Measurements from ENCODE around the gene DPP10.

DPP10 gene

DNA sequence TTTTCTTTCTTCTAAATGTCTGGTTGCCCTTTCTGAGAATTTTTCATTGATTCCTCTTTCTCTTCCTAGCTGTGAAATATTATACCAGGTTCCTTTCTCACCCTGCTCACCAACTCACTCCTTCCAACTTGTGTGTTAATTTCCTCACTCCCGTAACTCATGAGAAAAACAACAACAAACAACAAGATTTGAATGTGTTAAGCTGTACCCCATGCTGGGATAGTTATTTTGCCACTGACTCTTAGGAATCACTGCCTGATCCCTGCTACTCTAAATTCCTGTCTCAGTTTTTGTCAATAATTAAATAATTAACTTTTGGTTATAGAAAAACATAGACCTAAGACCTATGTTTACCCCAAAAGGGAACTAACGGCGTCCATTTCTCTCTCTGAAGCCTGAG lies 242.7 kb downstream of the DPP10 start:
- no peak for ATAC-seq
- H3K9me3 Mint-ChIP-seq, result no peaks in the 10 kb centered on the region
- no peak overlapping the region for H3K4me3 Mint-ChIP-seq
- no peak for DNase-seq
- no peaks in the 10 kb centered on the region for H3K36me3 Mint-ChIP-seq (ENCODE audit: low read depth)
- no peak overlapping the region for H3K27ac Mint-ChIP-seq
- H3K4me1 Mint-ChIP-seq, result peaks cover 2% of the 10 kb centered on the region
- H3K27me3 Mint-ChIP-seq, result no peaks in the 10 kb centered on the region

DNA sequence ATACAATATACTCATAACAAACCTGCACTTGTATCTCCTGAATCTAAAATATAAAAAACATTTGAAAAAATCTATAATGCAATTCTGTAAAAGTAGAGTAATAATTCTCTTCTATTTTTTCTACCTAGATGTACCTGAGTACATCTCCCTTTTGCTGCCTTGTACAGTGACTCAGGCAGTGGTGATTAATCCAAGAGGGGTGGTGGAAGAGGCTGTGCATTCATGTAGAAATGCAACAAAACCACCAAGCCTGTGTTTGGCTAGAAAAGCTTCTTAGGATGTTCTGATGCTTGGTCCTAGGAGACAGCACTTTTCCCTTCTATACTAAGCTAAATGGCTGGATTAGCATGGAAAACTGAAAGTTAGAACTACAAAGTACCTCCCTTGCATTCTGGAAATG lies 245.8 kb downstream of the DPP10 start:
- no peak for ATAC-seq
- Mint-ChIP-seq H3K27ac (no peak overlapping the region), H3K27me3 (no peaks in the 10 kb centered on the region)

GRCh38 chr2:114698520-114698919 lies 256.1 kb downstream of the DPP10 start:
- H3K4me1 Mint-ChIP-seq, result no peaks in the 10 kb centered on the region
- no peak for DNase-seq
- no peak for ATAC-seq
- H3K27ac Mint-ChIP-seq, result no peak overlapping the region
- H3K4me3 Mint-ChIP-seq, result no peak overlapping the region
- H3K36me3 Mint-ChIP-seq (ENCODE audit: low read depth), result no peaks in the 10 kb centered on the region
- no peaks in the 10 kb centered on the region for H3K27me3 Mint-ChIP-seq
- H3K9me3 Mint-ChIP-seq, result no peaks in the 10 kb centered on the region

More for the DNA sequence above, 245.8 kb downstream of the DPP10 start:
- H3K36me3 Mint-ChIP-seq (ENCODE audit: low read depth), result no peaks in the 10 kb centered on the region
- H3K9me3 Mint-ChIP-seq, result peaks cover 10% of the 10 kb centered on the region
- no peak overlapping the region for H3K4me3 Mint-ChIP-seq
- H3K4me1 Mint-ChIP-seq, result peaks cover 2% of the 10 kb centered on the region
- DNase-seq, result no peak

DNA sequence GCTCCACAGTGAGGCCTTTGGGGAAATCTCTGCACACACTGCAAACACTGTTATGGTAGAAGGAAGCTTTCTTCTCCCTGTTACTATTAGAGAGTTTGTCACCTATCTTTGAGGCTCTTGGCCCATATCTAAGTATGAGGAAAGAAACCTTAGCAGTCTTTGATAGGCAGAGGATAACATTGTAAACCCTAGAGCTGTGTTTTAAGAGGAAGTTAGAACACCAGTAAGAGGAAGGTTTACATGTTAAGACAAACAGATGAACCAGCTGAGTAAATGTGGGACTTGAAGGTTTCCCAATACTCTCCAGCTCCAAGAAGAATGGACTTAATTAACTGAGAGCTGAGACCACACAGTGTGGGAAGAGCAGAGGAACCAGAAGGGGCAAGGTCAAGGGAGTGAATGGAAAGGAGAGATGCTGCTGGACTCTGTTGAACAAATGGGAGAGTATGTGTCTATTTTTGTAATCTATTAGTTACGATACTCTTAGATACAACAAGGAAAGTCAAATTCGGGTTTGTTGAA lies 257.0 kb downstream of the DPP10 start:
- Mint-ChIP-seq H3K4me3 (no peak overlapping the region), H3K4me1 (no peaks in the 10 kb centered on the region), H3K27me3 (no peaks in the 10 kb centered on the region), H3K9me3 (no peaks in the 10 kb centered on the region), H3K36me3 (ENCODE audit: low read depth) (no peaks in the 10 kb centered on the region), H3K27ac (no peak overlapping the region)
- ATAC-seq (no peak), DNase-seq (no peak)

DNA sequence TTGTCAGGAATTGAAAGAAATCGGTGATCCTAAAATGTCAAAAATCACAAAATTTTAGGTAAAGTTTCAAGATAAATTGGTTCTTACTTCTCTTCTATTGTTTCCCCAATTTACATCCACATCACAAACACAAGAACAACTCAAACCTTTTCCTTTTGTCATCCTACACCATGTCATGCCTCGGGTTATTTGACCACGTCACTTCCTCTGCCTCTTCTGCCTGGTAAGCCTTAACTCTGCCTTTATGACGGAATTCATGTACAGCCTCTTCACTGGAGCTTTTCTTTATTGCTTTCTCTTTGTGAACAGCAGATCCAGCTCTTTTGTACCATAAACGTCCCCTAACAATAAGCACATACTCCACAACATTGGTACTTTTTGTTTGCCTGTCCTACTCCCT lies 258.0 kb downstream of the DPP10 start:
- Mint-ChIP-seq H3K4me3 (no peak overlapping the region), H3K4me1 (no peaks in the 10 kb centered on the region), H3K27ac (no peak overlapping the region), H3K9me3 (no peaks in the 10 kb centered on the region), H3K36me3 (ENCODE audit: low read depth) (no peaks in the 10 kb centered on the region), H3K27me3 (no peaks in the 10 kb centered on the region)
- DNase-seq (no peak), ATAC-seq (no peak)

GRCh38 chr2:114709936-114710850 lies 267.8 kb downstream of the DPP10 start:
- Mint-ChIP-seq H3K27me3 (peaks cover 2% of the 10 kb centered on the region), H3K4me3 (no peak overlapping the region), H3K36me3 (ENCODE audit: low read depth) (no peaks in the 10 kb centered on the region), H3K27ac (no peak overlapping the region), H3K4me1 (no peaks in the 10 kb centered on the region), H3K9me3 (no peaks in the 10 kb centered on the region)
- DNase-seq (no peak), ATAC-seq (no peak)

GRCh38 chr2:114714313-114714712 lies 271.9 kb downstream of the DPP10 start:
- H3K4me3 Mint-ChIP-seq, result no peak overlapping the region
- no peaks in the 10 kb centered on the region for H3K9me3 Mint-ChIP-seq

DNA sequence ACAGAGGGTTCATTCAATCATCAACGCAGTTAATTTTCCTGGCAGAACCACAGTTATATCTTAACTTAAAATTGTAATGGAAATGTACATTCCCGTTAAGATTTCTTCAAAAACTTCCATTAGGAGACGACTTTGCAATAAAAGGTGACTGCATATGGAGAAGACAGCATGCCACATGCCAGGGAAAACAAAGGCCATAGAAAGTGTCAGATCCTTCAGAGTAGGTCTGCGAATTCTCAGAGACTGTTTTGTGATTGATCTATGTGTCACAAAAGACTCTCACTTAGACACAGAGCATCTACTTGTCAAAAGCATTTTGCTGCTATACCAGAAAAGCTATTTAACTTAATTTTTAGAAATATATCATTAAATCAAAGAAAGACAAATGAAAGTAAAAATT lies 274.6 kb downstream of the DPP10 start:
- H3K9me3 Mint-ChIP-seq, result no peaks in the 10 kb centered on the region
- no peaks in the 10 kb centered on the region for H3K4me1 Mint-ChIP-seq
- H3K36me3 Mint-ChIP-seq (ENCODE audit: low read depth), result no peaks in the 10 kb centered on the region
- H3K4me3 Mint-ChIP-seq, result no peak overlapping the region
- H3K27ac Mint-ChIP-seq, result no peak overlapping the region
- no peak for ATAC-seq
- H3K27me3 Mint-ChIP-seq, result no peaks in the 10 kb centered on the region
- DNase-seq, result no peak

More at GRCh38 chr2:114714313-114714712, 271.9 kb downstream of the DPP10 start:
- no peaks in the 10 kb centered on the region for H3K36me3 Mint-ChIP-seq (ENCODE audit: low read depth)
- DNase-seq, result no peak
- ATAC-seq, result no peak
- peaks cover 2% of the 10 kb centered on the region for H3K27me3 Mint-ChIP-seq
- no peak overlapping the region for H3K27ac Mint-ChIP-seq
- H3K4me1 Mint-ChIP-seq, result no peaks in the 10 kb centered on the region

GRCh38 chr2:114724454-114724853 lies 282.0 kb downstream of the DPP10 start:
- no peak overlapping the region for H3K27ac Mint-ChIP-seq
- H3K27me3 Mint-ChIP-seq, result no peaks in the 10 kb centered on the region
- H3K4me3 Mint-ChIP-seq, result no peak overlapping the region
- ATAC-seq, result no peak
- no peaks in the 10 kb centered on the region for H3K4me1 Mint-ChIP-seq
- no peaks in the 10 kb centered on the region for H3K9me3 Mint-ChIP-seq
- DNase-seq, result no peak
- no peaks in the 10 kb centered on the region for H3K36me3 Mint-ChIP-seq (ENCODE audit: low read depth)

DNA sequence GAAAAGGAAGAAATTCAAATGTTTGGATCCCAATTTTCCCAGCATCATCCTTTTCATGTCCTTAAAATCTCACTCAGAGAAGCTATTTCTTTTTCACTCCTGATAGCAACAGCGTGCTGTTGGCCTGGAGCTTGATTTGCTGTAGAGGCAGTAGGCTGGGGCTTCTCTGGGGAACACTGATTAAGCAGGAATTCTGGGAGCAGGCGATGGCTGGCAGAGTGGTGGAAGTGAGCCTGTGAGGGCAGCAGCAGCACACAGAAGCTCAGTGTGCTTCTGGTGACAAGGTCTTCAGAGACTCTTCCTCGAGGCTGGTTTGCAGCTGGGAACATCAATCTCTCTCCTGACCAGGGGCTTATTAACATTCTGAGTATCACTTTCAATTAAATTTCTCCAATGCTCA lies 284.6 kb downstream of the DPP10 start:
- ATAC-seq (no peak), DNase-seq (no peak)
- peaks cover under 1% of the 10 kb centered on the region for H3K9me3 Mint-ChIP-seq
- H3K27me3 Mint-ChIP-seq, result no peaks in the 10 kb centered on the region
- no peak overlapping the region for H3K27ac Mint-ChIP-seq
- H3K36me3 Mint-ChIP-seq (ENCODE audit: low read depth), result no peaks in the 10 kb centered on the region
- H3K4me1 Mint-ChIP-seq, result no peaks in the 10 kb centered on the region
- H3K4me3 Mint-ChIP-seq, result no peak overlapping the region

- Mint-ChIP-seq H3K36me3 (ENCODE audit: low read depth) (no peaks in the 10 kb centered on the region), H3K4me3 (no peak overlapping the region), H3K27me3 (no peaks in the 10 kb centered on the region), H3K4me1 (no peaks in the 10 kb centered on the region), H3K27ac (no peak overlapping the region), H3K9me3 (peaks cover 4% of the 10 kb centered on the region)
- no peak for DNase-seq
- ATAC-seq, result no peak
Measured at GRCh38 chr2:114728372-114728771, 285.9 kb downstream of the DPP10 start.

- Mint-ChIP-seq H3K9me3 (peaks cover 4% of the 10 kb centered on the region), H3K27ac (no peak overlapping the region), H3K4me1 (no peaks in the 10 kb centered on the region), H3K36me3 (ENCODE audit: low read depth) (no peaks in the 10 kb centered on the region), H3K4me3 (no peak overlapping the region), H3K27me3 (no peaks in the 10 kb centered on the region)
- DNase-seq, result no peak
- no peak for ATAC-seq
Measured at GRCh38 chr2:114729026-114729425, 286.6 kb downstream of the DPP10 start.

DNA sequence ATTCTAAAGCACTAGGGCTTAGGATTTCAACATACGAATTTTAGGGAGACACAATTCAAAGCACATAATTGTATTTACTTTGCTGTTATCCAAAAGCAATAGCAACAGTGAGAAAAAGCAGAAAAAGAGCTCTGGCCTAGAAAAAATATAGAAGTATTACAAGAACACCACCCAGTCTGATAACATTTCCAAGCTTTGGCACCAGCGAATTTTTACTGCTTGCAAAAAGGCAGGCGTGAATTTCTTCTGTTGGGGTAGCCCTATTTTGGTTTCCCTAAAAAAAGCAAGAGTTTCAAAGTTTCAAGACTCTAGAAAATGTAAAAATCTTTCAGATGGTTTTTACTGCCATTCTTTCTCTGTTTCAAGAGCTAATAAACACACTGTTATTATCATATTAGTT lies 292.7 kb downstream of the DPP10 start:
- Mint-ChIP-seq H3K4me3 (no peak overlapping the region), H3K36me3 (ENCODE audit: low read depth) (no peaks in the 10 kb centered on the region), H3K9me3 (peaks cover 4% of the 10 kb centered on the region), H3K4me1 (no peaks in the 10 kb centered on the region), H3K27ac (no peak overlapping the region), H3K27me3 (no peaks in the 10 kb centered on the region)
- ATAC-seq (no peak), DNase-seq (no peak)

DNA sequence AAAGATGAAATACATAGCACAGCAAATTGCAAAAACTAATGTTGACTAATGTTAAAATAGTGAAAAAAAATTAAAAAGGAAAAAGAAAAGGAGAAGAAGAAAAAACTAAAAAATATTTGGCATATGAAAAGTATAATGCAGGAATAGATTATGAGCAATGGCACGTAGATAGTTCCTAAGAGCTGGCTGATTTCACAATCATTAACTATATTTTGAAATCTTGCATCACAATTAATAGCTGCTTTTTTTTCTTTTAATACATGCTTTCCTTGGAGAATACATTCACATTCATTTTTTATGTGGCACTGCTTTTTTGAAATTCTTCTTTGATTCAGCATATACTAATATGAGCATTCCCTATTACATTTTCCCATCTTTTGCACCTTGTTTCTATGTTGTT lies 299.8 kb downstream of the DPP10 start:
- no peak overlapping the region for H3K27ac Mint-ChIP-seq
- DNase-seq (no peak), ATAC-seq (no peak)
- H3K27me3 Mint-ChIP-seq, result no peaks in the 10 kb centered on the region
- H3K9me3 Mint-ChIP-seq, result no peaks in the 10 kb centered on the region
- H3K36me3 Mint-ChIP-seq (ENCODE audit: low read depth), result no peaks in the 10 kb centered on the region
- H3K4me1 Mint-ChIP-seq, result no peaks in the 10 kb centered on the region
- no peak overlapping the region for H3K4me3 Mint-ChIP-seq

DNA sequence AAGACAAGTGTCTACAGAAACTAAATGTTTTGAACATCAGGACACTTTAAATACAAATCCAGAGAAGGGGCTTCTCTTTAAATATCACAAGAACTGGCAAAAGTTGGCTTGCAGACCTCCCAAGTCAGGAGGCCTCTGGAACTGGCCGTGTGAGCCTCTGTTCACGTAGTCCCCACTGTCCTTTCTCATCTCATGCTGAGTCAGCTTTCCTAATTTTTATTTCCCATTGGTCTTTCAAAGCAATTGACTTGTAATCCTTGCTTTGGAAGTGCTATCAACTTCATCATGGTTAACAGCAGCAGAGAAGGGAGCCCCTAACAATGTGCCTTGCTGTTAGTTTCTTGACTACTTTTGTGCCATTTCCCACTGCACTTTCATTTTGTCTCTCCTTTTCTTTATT lies 303.3 kb downstream of the DPP10 start:
- ATAC-seq (no peak), DNase-seq (no peak)
- Mint-ChIP-seq H3K9me3 (no peaks in the 10 kb centered on the region), H3K27me3 (no peaks in the 10 kb centered on the region), H3K4me3 (no peak overlapping the region), H3K27ac (no peak overlapping the region), H3K36me3 (ENCODE audit: low read depth) (no peaks in the 10 kb centered on the region), H3K4me1 (no peaks in the 10 kb centered on the region)
